Activated CD8-positive, alpha-beta T cell treated with anti-CD3 and anti-CD28 coated beads, Interleukin-2, amount 10 ng/mL, durations not matched to agents 7 days and 5 days (primary cell): ENCODE data around the gene TNIP3. TPM values are rescaled to one million over a fixed set of nuclear protein-coding genes. Genes with fewer than 3 reads are reported as not detected.
"Not testable (repeated sequence)": the region's sequence is repeated elsewhere in the genome, so short reads cannot be mapped to it uniquely, and the experiment has no call there.

Source experiments
- ATAC-seq: fragments of 150-1000 bp; cut with Tn5 transposase; one replicate; pipeline ENCODE4 v1.10.0; 2021; ENCODE audit warnings: moderate library complexity
- CTCF ChIA-PET: fragments of 350-600 bp; sonication (Branson Sonifier 250); formaldehyde crosslinking; loops from one replicate; lab custom pipeline; 2021; ENCODE audit warnings: antibody characterized with exemption; lab: Charles Lee
- POLR2A ChIA-PET: fragments of 350-600 bp; sonication (Branson Sonifier 250); formaldehyde crosslinking; loops from one replicate; lab custom pipeline; 2021; ENCODE audit warnings: antibody characterized with exemption; lab: Charles Lee
- DNase-seq: peaks from one replicate; pipeline ENCODE4 v3.0.0-alpha.2; 2020
- H3K27ac Mint-ChIP-seq: one replicate; pipeline ENCODE4 v1.8.0; 2021; ENCODE audit warnings: mild to moderate bottlenecking, mixed read lengths
- H3K27me3 Mint-ChIP-seq: one replicate; pipeline ENCODE4 v1.8.0; 2021; ENCODE audit warnings: low read depth, mixed read lengths
- H3K36me3 Mint-ChIP-seq: one replicate; pipeline ENCODE4 v1.8.0; 2021; ENCODE audit warnings: low read depth, mixed read lengths
- H3K4me1 Mint-ChIP-seq: one replicate; pipeline ENCODE4 v1.8.0; 2021; ENCODE audit warnings: low read depth, mixed read lengths
- H3K4me3 Mint-ChIP-seq: one replicate; pipeline ENCODE4 v1.8.0; 2021; ENCODE audit warnings: mild to moderate bottlenecking, mixed read lengths
- H3K9me3 Mint-ChIP-seq: one replicate; pipeline ENCODE4 v1.8.0; 2022; ENCODE audit warnings: mixed read lengths; ENCODE audit not compliant: insufficient read depth
- total RNA-seq, 2 experiments: library from RNA; stranded (reverse); gene quantifications; one replicate each; pipeline ENCODE4 v1.2.3, GENCODE V29; 2021

The TNIP3 gene
- total RNA-seq = under 1 TPM; 0.29 to 0.42 TPM

- no peak for ATAC-seq
- peaks cover 5% of the 10 kb centered on the region for H3K36me3 Mint-ChIP-seq
- CTCF ChIA-PET = interaction anchor here (2.7 kb wide), 1 partner anchor 28 kb away, joined by 11 read pairs; no protein-coding TSS in a partner anchor
Measured at GRCh38 chr4:121164291-121164690, at the start of gene TNIP3. Gene TNIP3 (minus strand): TSS chr4:121164321. CDS start chr4:121164125, 196 bp downstream.

GRCh38 chr4:121212806-121213205 is 48.7 kb upstream of the TNIP3 start:
- H3K27me3 Mint-ChIP-seq = no peaks in the 10 kb centered on the region
- H3K27ac Mint-ChIP-seq = no peak overlapping the region
- no peak overlapping the region for H3K4me3 Mint-ChIP-seq
- H3K36me3 Mint-ChIP-seq = no peaks in the 10 kb centered on the region
- peaks cover 9% of the 10 kb centered on the region for H3K9me3 Mint-ChIP-seq
- ChIA-PET POLR2A (no interaction called here), CTCF (interaction anchor here (1.0 kb wide), 1 partner anchor 20 kb away, joined by 5 read pairs; no protein-coding TSS in a partner anchor)
- no peak for DNase-seq
- H3K4me1 Mint-ChIP-seq = peaks cover 13% of the 10 kb centered on the region
- no peak for ATAC-seq

More at GRCh38 chr4:121164291-121164690, at the start of gene TNIP3:
- H3K27me3 Mint-ChIP-seq = no peaks in the 10 kb centered on the region
- DNase-seq = no peak
- peaks cover 27% of the 10 kb centered on the region for H3K4me1 Mint-ChIP-seq
- H3K4me3 Mint-ChIP-seq = no peak within 1 kb of the TSS
- H3K9me3 Mint-ChIP-seq = peaks cover 5% of the 10 kb centered on the region
- POLR2A ChIA-PET = no interaction called here
- H3K27ac Mint-ChIP-seq = peak within 1 kb of the TSS; percentile 18

- Mint-ChIP-seq H3K36me3 (no peaks in the 10 kb centered on the region), H3K27ac (no peak overlapping the region), H3K9me3 (peaks cover 12% of the 10 kb centered on the region), H3K4me3 (no peak overlapping the region), H3K27me3 (no peaks in the 10 kb centered on the region), H3K4me1 (no peaks in the 10 kb centered on the region)
- POLR2A ChIA-PET = interaction anchor here (0.8 kb wide), 1 partner anchor 1167 kb away, joined by 3 read pairs; no protein-coding TSS in a partner anchor
- DNase-seq = no peak
- CTCF ChIA-PET = interaction anchor here (1.1 to 1.7 kb wide), 2 partner anchors 10 to 17 kb away, joined by 4 to 8 read pairs; no protein-coding TSS in a partner anchor
- no peak for ATAC-seq
Measured at GRCh38 chr4:121209171-121209570, 45.0 kb upstream of the TNIP3 start.

GRCh38 chr4:121208244-121209007 is 44.3 kb upstream of the TNIP3 start:
- DNase-seq = no peak
- H3K9me3 Mint-ChIP-seq = peaks cover 12% of the 10 kb centered on the region
- H3K27ac Mint-ChIP-seq = no peak overlapping the region
- no peaks in the 10 kb centered on the region for H3K4me1 Mint-ChIP-seq
- POLR2A ChIA-PET = no interaction called here
- no peaks in the 10 kb centered on the region for H3K36me3 Mint-ChIP-seq
- H3K4me3 Mint-ChIP-seq = no peak overlapping the region
- CTCF ChIA-PET = interaction anchor here (1.1 to 1.7 kb wide), 2 partner anchors 9 to 16 kb away, joined by 4 to 8 read pairs; no protein-coding TSS in a partner anchor
- ATAC-seq = no peak
- H3K27me3 Mint-ChIP-seq = no peaks in the 10 kb centered on the region

- POLR2A ChIA-PET, H3K36me3 Mint-ChIP-seq, H3K4me1 Mint-ChIP-seq, DNase-seq, H3K27me3 Mint-ChIP-seq, H3K4me3 Mint-ChIP-seq, ATAC-seq, H3K27ac Mint-ChIP-seq: not testable (repeated sequence)
- CTCF ChIA-PET = interaction anchor here (1.0 to 1.9 kb wide), 3 partner anchors 13 to 102 kb away, joined by 3 to 6 read pairs (median 5); no protein-coding TSS in a partner anchor
- peaks cover 12% of the 10 kb centered on the region for H3K9me3 Mint-ChIP-seq
Measured at GRCh38 chr4:121205777-121206176, 41.7 kb upstream of the TNIP3 start.

DNA sequence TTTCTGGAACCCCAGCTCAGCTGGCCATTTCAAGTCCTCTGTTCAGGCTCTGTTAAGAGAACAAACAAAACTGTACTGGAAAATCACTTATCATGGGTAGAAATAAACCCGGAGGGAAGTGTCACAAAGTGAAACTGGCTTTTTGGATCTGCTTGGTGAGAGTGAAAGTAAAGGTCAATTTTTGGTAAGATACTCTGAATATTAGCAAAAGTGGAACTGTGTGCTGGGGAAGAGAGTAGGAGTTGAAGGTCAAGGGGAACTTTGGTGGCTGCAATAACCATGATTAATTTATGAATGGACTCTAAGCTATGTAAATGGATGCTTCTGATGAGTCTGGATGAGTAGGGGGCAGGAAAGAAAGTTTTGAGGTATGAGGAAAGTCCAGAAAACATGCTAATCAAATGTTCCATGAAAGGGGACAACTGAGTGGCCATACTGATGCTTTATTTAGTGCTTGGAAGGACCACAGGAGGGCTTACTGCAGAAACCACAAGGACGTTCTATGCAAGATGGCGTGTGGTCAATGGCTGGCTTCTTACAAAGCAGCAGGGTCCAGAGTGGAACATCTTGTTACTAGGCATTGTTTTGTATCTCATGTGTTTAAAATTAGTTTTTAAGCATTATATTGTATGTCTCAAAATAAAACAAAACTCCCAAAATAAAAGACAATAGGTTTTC is 36.8 kb upstream of the TNIP3 start:
- Mint-ChIP-seq H3K4me3 (peak overlapping the region; percentile 8), H3K27me3 (no peaks in the 10 kb centered on the region), H3K36me3 (no peaks in the 10 kb centered on the region), H3K27ac (peak overlapping the region; percentile 60), H3K4me1 (peaks cover 24% of the 10 kb centered on the region), H3K9me3 (no peaks in the 10 kb centered on the region)
- CTCF ChIA-PET = interaction anchor here (0.7 to 4.6 kb wide), 18 partner anchors 10 to 107 kb away, joined by 3 to 53 read pairs (median 4); no protein-coding TSS in a partner anchor
- DNase-seq (no peak), ATAC-seq (peak; percentile 27)
- POLR2A ChIA-PET = interaction anchor here (1.1 to 1.2 kb wide), 3 partner anchors 10 to 82 kb away, joined by 3 read pairs; no protein-coding TSS in a partner anchor

DNA sequence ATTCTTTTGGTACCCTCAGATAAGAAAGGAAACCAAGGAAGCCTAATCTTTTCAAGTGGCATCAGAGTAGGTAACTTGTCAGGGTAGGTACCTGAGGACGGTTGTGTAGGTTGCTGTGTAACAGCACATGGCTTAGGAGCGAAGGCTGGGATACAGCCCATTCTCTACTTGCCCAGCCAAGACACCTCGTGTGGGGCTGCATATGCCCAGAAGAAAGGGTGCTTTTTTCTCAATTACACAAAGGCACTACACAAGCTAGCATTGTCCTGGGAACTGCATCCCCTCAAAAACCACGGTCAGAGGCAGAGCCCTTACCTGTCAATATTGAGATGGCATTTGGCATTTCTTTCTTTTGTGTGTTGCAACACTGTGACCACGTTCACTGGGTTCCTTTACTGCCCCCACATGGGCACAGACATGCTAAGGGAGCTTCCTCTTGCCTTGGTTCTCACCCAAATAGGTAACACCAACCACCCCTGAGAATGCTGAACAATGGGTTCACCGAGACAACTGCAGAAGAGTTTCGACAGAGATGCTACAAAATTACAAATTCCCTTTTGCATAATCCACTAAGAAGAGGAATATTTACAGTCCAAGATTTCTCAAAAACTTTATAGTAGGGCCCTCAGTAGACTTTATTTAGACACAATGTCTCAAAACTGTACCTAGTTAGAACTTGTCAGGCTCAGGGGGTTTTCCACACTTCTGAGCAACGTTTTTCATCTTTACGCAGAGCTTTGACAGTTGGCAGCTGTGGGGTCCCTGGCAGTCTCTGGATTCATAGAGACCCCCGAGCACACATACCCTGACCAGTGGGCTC is 35.8 kb upstream of the TNIP3 start:
- peak; percentile 74 for ATAC-seq
- H3K9me3 Mint-ChIP-seq = no peaks in the 10 kb centered on the region
- peaks cover 24% of the 10 kb centered on the region for H3K4me1 Mint-ChIP-seq
- ChIA-PET POLR2A (interaction anchor here (0.6 to 1.2 kb wide), 4 partner anchors 9 to 1134 kb away, joined by 3 read pairs; no protein-coding TSS in a partner anchor), CTCF (interaction anchor here (0.8 to 4.6 kb wide), 26 partner anchors 9 to 108 kb away, joined by 3 to 53 read pairs (median 4); no protein-coding TSS in a partner anchor)
- H3K4me3 Mint-ChIP-seq = peak overlapping the region; percentile 3
- H3K36me3 Mint-ChIP-seq = no peaks in the 10 kb centered on the region
- H3K27me3 Mint-ChIP-seq = no peaks in the 10 kb centered on the region
- peak; percentile 51 for DNase-seq
- H3K27ac Mint-ChIP-seq = peak overlapping the region; percentile 27

DNA sequence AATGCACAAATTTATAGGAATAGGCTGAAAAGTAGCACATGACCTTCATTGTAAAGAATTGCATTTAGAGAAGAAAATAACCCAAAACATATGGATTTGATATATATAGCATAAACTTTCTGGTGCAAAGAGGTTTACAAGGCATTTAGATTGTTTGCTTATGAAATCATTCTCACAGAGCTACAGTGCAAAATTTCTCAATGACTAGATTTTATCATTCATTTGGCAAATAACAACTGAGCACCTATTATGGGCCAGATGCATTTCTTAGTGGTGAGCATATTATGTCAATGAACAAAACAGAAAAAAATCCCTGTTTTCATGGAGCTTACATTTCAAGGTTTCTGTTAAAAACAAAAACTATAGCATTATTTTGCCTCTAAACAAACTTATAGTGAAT is 34.1 kb upstream of the TNIP3 start:
- Mint-ChIP-seq H3K9me3 (no peaks in the 10 kb centered on the region), H3K27me3 (no peaks in the 10 kb centered on the region), H3K4me3 (no peak overlapping the region), H3K4me1 (peaks cover 27% of the 10 kb centered on the region), H3K36me3 (no peaks in the 10 kb centered on the region), H3K27ac (no peak overlapping the region)
- POLR2A ChIA-PET = no interaction called here
- ATAC-seq (no peak), DNase-seq (no peak)
- CTCF ChIA-PET = interaction anchor here (0.9 to 4.6 kb wide), 7 partner anchors 7 to 110 kb away, joined by 3 to 53 read pairs (median 28); no protein-coding TSS in a partner anchor

- DNase-seq = no peak
- Mint-ChIP-seq H3K9me3 (no peaks in the 10 kb centered on the region), H3K4me3 (no peak overlapping the region), H3K27ac (no peak overlapping the region), H3K4me1 (peaks cover 41% of the 10 kb centered on the region), H3K27me3 (no peaks in the 10 kb centered on the region), H3K36me3 (no peaks in the 10 kb centered on the region)
- POLR2A ChIA-PET = no interaction called here
- CTCF ChIA-PET = interaction anchor here (0.7 to 2.7 kb wide), 4 partner anchors 32 to 113 kb away, joined by 3 to 26 read pairs (median 4); no protein-coding TSS in a partner anchor
- no peak for ATAC-seq
Measured at GRCh38 chr4:121195649-121196048, 31.5 kb upstream of the TNIP3 start.

DNA sequence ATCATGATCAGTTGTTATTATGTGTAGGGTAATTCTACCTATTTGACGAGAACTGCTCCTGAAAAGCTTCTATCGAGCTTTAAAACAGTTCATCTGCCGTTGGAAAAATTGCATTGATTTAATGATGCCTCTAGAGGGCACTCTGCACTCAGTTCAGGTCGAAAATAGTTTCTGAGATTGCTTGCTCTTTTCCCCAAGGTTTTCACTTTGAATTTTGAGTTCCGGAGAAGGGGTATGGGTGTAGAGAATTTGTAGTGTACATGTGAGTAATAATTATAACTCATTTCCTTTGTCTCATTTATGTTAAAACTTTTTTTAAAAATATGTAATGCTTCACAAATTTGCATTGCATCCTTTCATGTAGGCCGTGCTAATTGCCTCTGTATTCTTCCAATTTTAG is 28.4 kb upstream of the TNIP3 start:
- DNase-seq = no peak
- CTCF ChIA-PET = interaction anchor here (0.6 to 5.2 kb wide), 65 partner anchors 8 to 1123 kb away, joined by 3 to 130 read pairs (median 6); partner anchors contain the start of genes PRDM5 and TNIP3
- POLR2A ChIA-PET = interaction anchor here (0.6 to 2.2 kb wide), 4 partner anchors 25 to 115 kb away, joined by 3 to 7 read pairs (median 3); no protein-coding TSS in a partner anchor
- Mint-ChIP-seq H3K4me3 (peak overlapping the region; percentile 6), H3K27ac (peak overlapping the region; percentile 60), H3K9me3 (no peaks in the 10 kb centered on the region), H3K27me3 (no peaks in the 10 kb centered on the region), H3K36me3 (peaks cover 5% of the 10 kb centered on the region), H3K4me1 (peaks cover 53% of the 10 kb centered on the region)
- ATAC-seq = no peak
